C1 segment of cervical spinal cord (tissue), 14 donors: Measurements from ENCODE around the gene ZFP3.
"Not testable (repeated sequence)": the region's sequence is repeated elsewhere in the genome, so short reads cannot be mapped to it uniquely, and the experiment has no call there.

Source experiments
- DNase-seq, 14 donors: peaks; one replicate each; lab custom pipeline; 2025; lab: John Stamatoyannopoulos, UW

ZFP3 gene

GRCh38 chr17:5078106-5079028 is at the start of gene ZFP3:
Gene ZFP3, plus strand, starts transcription at chr17:5078467. Its CDS starts 13,038 bp downstream, at chr17:5091505.
- peak; percentile 29 to 94 (median 86) for DNase-seq

- not testable (repeated sequence) for DNase-seq
Measured at GRCh38 chr17:5030168-5030567, 48.1 kb upstream of the ZFP3 start.

- peak in 13 of 14 donors; percentile 10 to 80 (median 55) for DNase-seq
Measured at GRCh38 chr17:5031365-5032082, 46.7 kb upstream of the ZFP3 start.

GRCh38 chr17:5032865-5033264 is 45.4 kb upstream of the ZFP3 start:
- DNase-seq: no peak

GRCh38 chr17:5033352-5034015 is 44.8 kb upstream of the ZFP3 start:
- DNase-seq: no peak

- no peak for DNase-seq
Measured at GRCh38 chr17:5034063-5034462, 44.2 kb upstream of the ZFP3 start.

- no peak for DNase-seq
Measured at GRCh38 chr17:5034651-5035050, 43.6 kb upstream of the ZFP3 start.

GRCh38 chr17:5035315-5035714 is 43.0 kb upstream of the ZFP3 start, which contains the start of gene SLC52A1:
Gene SLC52A1, minus strand, starts transcription at chr17:5035426. Its CDS starts 820 bp downstream, at chr17:5034606.
- no peak for DNase-seq

GRCh38 chr17:5042157-5043022 is 35.9 kb upstream of the ZFP3 start:
- no peak for DNase-seq

GRCh38 chr17:5043524-5043923 is 34.7 kb upstream of the ZFP3 start:
- no peak for DNase-seq

GRCh38 chr17:5044630-5045029 is 33.6 kb upstream of the ZFP3 start:
- no peak for DNase-seq

- no peak for DNase-seq
Measured at GRCh38 chr17:5045496-5045895, 32.8 kb upstream of the ZFP3 start.

- no peak for DNase-seq
Measured at GRCh38 chr17:5047446-5047845, 30.8 kb upstream of the ZFP3 start.

- DNase-seq: no peak
Measured at GRCh38 chr17:5049314-5049841, 28.9 kb upstream of the ZFP3 start.

GRCh38 chr17:5050278-5050677 is 28.0 kb upstream of the ZFP3 start:
- DNase-seq: no peak

GRCh38 chr17:5055543-5055942 is 22.7 kb upstream of the ZFP3 start:
- DNase-seq: no peak

- no peak for DNase-seq
Measured at GRCh38 chr17:5065227-5065744, 13.0 kb upstream of the ZFP3 start.

- DNase-seq: no peak
Measured at GRCh38 chr17:5068236-5068635, 10.0 kb upstream of the ZFP3 start.

- DNase-seq: no peak
Measured at GRCh38 chr17:5069724-5070123, 8.5 kb upstream of the ZFP3 start.

GRCh38 chr17:5075472-5075871 is 2.8 kb upstream of the ZFP3 start:
- DNase-seq: not testable (repeated sequence)

- not testable (repeated sequence) for DNase-seq
Measured at GRCh38 chr17:5077275-5077674, 992 bp upstream of the ZFP3 start.
